Measurements from ENCODE around the gene PPT2. TPM values are rescaled to one million over a fixed set of nuclear protein-coding genes. Genes with fewer than 3 reads are reported as not detected.

Gene PPT2
- polyA plus RNA-seq, 3 donors: 34.4 to 56.0 (median 44.0) TPM

DNA sequence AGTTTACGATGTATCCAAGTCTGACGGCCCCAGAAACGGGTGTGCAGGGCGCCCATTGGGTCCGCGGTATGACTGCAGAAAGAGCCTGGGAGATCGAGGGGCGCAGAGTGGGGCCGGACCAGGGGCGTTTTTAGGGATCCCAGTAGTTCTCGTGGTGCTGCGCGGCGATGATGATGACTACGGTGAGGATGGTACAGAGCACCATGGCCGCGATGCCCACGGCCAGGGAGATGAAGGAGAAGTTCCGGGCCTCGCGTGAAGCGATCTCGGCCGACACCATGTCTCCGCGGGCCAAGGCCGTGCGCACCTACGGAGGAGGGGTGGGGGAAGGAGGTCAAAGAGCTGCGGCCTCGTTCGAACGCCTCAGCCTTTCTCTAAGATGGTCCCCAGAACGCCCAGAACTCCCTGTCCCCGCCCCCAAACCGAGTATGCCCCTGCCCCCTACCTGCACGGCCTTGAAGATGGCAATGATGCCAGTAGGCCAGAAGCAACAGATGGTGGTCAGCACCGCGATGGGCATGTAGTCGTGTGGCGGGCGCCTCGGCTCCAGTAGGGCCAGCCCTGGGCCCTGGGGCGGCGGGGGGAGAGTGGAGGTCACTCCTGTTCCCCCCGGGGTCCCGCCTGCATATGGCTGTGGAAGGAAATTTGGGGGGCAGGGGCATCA is 4.7 kb upstream of the PPT2 start:
- DNase-seq: no peak

DNA sequence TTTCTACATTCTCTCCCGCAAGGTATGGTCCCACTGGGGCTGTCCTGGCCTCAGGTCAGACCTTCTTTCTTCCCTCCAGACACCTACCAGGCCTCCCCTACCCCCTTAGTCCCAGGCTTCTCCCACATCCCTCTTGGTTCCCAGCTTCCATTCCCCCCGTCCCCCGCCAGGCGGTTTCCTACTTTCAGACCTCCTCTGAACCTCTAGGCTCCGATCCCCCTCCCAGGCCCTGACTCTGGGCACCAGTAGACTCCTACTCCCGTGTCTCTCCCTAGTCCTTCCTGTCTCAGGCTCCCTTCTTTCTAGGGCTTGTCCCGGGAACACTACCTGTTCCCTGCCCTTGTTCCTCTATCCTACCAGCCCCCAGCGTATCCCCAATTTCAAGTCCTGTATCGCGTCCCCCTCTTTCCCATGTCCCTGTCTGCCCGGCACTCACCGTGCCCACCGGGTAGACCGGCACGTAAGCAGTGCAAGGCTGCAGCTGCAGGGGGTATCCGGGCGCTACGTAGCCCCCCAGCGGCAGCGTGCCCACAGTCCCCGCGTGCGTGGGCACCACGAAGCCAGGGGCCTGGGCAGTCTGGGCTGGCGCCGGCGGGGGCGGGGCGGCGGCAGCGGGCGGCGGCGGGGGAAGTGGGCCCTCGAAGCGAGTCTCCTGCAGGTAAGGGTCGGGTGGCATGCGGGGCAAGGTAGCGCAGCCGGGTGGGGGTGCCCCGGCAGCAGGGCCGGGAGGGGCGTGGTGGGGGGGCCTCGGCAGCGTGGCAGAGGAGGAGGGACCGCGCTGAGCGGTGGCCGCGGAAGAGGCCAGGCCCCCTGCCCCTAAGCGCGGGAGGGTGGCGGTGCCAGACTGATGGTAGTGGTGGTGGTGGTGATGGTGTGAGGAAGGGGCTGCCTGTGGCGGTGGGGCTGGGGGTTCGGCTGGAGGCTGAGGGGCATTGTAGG is 3.7 kb upstream of the PPT2 start:
- no peak for DNase-seq

DNA sequence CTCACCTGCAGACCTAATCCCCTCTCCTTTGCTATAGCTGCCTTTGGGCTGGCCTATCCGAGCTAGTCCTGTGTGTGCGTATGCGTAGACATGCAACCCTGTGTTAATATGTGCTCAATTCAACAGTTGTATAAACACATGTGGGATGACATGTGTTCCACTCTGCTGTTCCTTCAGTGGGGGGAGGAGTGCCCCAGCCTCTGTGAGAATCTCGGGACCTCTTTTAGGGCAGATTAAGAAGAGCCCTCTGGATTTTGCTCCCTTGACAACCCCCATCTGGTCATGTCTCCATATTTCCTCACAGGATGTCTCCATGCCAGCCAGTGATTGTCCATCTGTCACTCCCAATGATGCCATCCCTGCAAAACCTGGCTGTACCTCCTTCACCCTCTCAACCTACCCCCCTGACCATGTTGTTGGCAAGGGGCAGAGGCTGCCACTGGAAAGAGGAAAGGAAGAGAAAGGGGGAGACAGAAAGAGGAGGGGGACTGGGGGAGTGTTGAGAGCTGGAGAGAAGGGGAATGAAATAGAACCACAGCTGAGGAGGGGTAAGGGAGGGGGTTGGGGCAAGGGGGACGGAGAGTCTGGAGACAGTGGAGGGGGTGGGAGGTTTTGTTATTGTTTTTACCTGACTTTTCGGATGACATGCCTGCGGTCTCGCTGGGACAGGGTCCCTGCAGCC is 2.6 kb upstream of the PPT2 start:
- DNase-seq: no peak

DNA sequence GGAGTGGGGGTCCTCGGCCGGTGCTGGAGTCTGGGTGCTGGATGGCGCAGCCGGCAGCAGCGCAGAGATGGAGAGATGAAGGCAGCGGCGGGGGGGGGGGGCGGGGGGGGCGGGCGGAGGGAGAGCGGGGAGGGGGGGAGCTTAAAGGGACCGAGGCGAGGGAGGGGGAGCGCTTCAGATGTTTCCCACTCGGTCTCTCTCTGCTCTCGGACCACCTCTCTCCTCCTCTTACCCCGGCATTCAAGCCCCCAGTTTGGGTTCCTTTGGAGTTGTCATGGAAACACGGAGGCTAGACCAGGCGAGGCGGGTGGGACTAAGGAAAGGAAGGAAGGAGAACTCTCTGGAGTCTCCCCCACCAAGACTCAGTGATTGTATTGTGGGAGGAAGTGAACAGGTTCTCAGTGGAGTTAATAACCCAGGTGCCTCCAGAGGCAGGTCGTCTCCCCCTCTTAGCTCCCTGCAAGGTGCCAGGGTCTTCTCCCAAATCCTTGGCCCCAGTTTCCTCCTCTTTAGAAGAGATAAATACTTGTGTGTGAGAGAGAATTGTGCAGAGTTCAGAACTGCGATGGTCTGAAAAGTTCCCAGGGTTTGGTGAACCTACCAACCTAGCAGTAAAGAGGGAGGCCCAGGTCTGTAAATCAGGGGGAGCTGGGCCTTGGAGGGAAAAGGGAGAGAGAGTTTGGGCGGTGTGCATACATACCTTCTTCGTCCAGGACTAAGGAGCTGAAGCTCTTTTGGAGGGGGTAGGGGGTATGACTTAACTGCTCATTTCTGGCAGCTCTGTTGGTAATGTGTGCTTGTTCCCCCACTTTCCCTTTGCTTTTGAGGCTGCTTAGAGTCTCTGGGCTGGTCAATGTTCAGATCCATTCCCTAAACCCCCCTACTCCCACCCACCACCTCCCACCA is 1.8 kb upstream of the PPT2 start, which contains the start of gene PRRT1:
TSS of gene PRRT1 (minus strand) at position 77 of the 906 bp plus-strand sequence. CDS start 112 bp downstream, outside the sequence.
- no peak for DNase-seq

DNA sequence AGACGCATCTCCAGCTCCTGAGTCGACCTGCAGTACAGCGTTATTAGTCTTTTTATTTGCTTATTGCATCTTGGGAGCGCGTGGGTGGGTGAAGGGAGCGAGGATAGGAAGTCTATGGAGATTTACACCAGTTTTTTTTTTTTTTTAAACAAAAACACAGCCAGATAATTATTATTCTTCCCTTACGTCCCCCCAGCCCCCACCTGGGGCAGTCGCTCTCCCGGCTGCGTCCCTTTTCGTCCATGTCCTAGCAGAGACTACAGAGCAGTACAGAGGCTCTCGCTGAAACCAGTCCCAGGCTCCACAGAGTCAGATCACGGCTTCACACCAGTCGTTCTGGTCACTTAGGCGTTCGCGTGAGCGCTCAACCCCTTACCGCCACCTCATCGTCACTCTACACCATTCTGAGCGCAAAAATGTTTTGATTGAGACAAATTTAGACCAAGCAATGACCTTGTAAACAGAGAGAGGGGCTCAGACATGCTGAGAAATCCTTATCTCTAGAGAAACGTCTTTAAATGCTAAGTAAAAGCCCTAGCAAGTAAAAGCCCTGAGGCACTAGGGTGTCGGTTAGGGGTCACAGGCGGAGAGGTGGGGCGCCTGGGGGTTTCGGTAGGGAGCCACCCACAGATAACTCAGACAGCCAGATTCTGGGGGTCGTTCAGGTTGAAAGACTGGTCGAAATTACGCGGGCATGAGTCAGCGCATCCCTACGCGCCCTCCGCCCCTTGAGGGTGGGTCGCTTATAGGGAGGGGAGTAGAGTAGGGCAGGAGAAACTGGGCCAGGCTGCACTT is 975 bp upstream of the PPT2 start:
- peak; percentile 48 for DNase-seq

DNA sequence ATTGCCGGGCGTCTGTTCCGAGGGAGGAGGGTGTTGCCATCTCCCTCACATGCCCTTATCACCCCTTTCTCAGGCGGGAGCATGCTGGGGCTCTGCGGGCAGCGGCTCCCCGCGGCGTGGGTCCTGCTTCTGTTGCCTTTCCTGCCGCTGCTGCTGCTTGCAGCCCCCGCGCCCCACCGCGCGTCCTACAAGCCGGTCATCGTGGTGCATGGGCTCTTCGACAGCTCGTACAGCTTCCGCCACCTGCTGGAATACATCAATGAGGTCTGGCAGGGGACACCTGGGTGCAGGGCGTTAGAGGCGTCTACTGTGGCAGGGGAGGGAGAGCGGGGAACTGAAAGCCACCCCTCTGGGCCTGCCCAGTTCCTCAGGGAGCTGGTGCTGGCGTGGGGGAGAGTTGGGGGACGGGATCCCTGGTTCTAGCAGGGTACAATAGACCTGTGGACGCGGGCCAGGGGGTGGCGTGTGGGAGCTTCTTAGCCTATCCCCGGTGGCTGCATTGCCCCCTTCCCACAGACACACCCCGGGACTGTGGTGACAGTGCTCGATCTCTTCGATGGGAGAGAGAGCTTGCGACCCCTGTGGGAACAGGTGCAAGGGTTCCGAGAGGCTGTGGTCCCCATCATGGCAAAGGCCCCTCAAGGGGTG is 697 bp downstream of the PPT2 start:
- peak; percentile 84 for DNase-seq

DNA sequence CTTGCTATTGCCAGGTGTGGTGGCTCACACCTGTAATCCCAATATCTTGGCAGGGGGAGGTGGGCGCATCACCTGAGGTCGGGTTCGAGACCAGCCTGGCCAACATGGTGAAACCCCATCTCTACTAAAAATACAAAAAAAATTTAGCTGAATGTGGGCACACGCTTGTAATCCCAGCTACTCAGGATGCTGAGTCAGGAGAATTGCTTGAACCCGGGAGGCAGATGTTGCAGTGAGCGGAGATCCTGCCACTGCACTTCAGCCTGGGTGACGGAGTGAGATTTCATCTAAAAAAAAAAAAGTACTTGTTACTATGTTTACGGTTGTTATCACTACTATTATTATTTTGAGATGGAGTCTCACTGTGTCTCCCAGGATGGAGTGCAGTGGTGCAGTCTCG is 3.0 kb downstream of the PPT2 start:
- no peak for DNase-seq

DNA sequence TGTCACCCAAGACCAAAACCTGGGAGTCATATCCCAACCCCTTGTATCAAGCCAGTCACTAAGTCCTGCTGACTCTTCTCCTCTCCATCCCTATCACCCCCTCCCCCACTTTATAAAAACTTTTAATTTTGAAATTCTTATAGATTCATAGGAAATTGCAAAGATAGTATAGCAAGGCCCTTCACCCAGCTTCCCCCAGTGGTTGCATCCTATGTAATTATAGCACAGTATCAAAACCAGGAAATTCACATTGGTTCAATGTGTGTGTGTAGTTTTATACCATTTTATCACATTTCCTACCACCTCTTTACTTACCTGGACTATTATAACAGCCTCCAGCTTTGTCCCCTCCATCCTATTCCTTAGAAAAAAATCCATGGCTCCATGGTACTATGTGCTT is 4.1 kb downstream of the PPT2 start:
- DNase-seq: no peak

DNA sequence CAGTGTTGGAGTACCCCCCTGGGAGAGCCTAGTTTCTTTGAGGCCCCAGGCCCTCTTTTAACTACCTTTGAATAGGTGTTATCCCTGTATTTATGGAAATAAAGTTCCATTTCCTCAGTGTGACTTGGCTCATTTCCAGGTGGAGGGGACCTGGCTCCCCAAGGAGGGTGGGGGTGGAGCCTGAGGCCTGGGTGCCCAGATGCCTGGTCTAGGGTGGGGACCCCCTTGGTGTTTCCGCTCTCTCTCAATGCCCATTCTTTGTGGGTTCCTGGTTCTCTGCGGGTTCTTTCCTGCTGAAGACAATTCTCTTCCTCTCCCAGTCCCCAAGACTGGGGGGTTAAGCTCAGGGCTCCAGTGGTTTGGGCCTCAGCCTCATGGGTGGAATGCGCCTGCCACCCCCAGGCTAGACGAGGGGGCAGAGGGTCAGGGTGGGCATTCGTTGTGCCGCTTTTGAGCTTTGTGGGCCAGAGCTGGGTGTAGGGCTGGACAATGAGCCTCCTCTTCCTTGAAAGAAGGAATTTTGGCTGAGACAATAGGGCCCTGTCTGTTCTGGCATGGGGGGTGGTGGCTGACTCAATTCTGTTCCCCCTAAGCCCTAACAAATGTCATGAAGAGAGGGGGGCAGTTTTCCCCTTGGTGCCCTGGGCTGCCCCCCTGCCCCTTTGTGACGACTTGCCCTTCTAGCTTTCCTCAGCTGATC is 9.8 kb downstream of the PPT2 start:
- DNase-seq: no peak

DNA sequence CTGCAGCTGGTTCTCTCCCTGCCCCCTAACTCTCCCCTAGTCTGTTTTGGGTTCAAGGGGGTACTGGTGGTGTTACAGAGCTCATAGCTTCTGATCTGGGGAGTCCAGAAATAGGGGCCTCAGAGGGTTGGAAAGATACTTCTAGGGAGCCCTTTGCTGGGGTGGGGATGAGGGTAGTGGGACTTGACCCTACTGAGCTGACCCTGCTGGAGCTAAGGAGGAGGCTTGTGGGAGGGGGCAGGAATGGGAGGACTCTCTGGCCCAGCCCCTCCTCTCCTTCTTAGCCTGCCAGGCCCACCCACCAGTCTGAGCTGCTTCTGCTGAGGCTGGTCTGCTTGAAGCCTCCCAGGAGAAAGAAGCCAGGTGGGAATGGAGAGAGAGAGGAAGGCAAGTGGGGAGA is 10.4 kb downstream of the PPT2 start, which contains the start of gene EGFL8:
TSS of gene EGFL8 (plus strand) at position 301 of the 400 bp plus-strand sequence. CDS start 1,571 bp downstream, outside the sequence.
- no peak for DNase-seq

DNA sequence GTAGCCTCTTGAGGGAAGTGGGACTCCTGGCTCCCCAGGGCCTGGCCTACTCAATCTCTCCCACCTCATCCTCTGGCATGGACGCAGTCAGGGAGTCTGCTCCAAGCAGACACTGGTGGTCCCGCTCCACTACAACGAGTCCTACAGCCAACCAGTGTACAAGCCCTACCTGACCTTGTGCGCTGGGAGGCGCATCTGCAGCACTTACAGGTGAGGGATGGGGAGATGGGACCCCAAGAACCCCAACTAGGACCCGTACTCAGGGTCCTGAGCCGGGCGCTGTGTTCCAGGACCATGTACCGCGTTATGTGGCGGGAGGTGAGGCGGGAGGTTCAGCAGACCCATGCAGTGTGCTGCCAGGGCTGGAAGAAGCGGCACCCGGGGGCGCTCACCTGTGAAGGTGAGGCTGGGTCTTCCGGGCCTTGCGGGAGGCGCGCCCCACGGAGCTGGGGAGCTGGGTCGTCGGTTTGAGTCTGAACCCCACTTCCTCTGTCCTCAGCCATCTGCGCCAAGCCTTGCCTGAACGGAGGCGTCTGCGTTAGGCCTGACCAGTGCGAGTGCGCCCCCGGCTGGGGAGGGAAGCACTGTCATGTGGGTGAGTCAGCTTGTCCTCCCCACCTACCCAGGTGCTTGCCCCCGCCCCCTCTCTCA is 12.6 kb downstream of the PPT2 start:
- DNase-seq: no peak

DNA sequence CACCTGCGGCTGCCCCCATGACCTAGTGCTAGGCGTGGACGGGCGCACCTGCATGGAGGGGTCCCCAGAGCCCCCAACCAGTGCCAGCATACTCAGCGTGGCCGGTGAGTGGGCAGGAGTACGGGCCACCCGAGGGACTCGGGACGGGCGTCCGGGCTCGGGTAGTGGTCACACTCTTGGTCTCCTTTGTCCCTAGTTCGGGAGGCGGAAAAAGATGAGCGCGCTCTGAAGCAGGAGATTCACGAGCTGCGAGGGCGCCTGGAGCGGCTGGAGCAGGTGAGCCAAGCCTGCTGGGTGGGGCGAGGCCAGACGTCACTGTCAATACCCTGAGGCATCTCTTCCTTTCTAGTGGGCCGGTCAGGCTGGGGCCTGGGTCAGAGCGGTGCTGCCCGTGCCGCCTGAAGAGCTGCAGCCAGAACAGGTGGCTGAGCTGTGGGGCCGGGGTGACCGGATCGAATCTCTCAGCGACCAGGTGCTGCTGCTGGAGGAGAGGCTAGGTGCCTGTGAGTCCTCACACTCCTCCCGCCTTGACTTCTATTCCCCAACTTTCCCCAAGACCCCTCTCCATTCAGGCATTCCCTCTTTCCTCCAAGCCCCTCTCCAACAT is 13.3 kb downstream of the PPT2 start:
- DNase-seq: no peak

DNA sequence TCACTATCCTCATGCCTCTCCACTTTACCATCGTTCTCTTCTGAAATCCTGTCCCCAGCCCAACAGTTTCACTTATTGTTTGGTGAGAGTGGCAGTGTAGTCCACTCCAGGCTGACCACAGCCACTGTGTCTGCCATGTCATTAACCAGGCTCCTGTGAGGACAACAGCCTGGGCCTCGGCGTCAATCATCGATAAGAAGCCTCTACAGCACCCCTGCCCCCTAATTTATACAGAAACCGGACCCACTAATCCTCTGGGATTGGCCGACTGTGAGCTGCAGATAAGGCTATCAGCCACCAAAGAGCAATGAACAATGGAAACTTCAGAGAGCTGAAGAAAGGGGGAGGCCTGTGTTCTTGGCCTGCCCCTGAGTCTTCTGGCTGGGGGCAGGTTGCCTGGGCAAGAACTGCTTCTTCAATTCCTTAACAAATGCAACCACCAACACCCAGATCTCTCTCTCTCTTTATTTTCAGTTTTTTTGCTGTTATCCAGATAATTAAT is 13.9 kb downstream of the PPT2 start:
- no peak for DNase-seq

DNA sequence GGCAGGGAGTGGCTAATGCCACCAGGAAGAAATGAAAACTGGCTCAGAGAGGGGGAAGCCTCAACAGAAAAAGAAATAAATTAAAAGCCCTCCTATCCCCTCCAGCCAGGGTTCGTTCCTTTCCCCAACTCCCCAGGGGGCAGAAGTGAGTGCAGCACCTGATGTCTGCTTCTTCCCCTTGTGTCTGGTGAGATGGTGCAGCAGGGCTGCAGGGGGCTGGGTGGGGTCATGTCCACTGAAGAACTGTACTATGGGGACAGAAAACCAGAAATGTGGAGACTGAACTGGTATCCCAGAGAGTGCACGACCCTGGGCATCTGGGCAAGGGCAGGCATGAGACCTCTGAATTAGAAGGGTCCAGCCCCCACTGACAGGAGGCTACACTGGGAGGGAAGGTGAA is 14.4 kb downstream of the PPT2 start:
- no peak for DNase-seq

DNA sequence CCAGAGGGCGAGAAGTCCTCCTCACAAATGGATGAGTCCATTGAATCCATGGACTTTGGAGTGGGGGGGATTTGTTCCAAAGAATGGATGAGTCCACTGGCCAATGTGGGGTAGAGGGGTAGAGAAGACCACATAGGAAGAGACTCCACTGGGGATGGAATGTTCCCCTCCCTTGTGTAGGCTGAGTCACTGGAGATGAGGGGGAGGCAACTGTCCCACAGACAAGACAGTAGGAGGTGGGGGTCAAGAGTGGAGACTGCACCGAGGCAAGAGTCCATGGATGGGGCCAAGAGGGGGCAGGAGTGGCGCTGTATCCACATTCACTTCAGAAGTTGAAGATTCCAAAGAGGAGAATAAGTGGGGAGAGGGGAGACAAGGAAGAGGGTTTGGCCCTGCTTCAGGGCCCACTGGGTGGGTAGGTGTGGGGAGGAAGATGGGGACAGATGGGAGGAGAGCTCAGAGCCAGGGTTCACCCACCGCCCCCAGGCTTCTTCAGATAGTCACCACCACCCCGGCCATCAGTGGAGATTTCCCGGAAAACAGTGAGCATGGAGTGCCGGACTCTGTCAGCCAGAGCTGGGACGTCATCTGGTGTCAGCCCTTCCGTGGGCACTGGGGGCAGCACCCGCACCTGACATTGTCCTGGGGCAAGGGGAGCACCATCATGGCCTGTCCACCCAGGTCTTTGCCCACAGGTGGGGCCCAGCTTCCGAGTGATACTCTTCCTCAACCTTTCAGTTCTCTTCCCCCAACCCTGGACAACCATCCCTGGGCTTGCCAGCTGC is 15.1 kb downstream of the PPT2 start:
- no peak for DNase-seq

DNA sequence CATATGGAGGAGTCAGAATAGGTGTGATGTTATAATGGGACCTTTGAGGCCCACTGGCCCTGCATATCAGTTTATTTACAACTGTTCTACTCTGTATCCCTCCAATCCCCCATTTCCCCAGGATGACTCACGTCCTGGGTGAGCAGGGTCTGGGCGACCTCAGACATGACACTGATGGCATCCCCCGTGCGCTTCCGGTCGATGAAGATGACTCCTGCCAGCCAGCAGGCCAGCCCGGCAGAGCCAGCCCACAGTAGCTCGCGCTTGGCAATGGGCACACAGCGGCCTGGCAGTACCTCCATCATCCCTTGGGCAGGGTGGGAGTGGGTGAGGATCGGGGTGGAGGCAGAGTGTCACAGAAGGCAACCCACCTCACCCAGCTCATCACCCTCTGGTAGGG is 16.4 kb downstream of the PPT2 start:
- no peak for DNase-seq

DNA sequence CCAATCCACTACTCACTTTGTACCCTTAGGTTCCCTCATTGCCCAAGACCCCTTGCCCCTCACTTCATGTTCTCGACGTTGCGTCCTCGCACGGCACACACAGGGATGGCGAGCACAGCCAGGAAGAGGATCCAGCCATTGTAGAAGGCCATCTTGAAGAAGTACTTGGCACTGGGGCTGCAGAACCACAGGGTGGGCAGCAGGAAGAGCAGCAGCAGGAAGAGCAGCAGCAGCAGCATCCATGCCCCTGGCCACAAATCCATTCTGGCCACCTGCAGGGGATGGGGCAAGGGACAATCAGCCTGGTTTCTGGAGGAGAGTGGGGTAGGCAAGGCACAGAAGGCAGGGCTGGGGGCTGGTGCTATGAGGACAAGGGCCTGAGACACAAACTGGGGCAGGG is 17.3 kb downstream of the PPT2 start:
- no peak for DNase-seq

Data from renal pelvis (tissue), 4 donors.